Brain microvascular endothelial cell (primary cell): ENCODE data around the gene DLG2.

Experiments
- DNase-seq: peaks from one replicate; pipeline ENCODE4 v3.0.0-alpha.2; 2020
- H3K27ac ChIP-seq: fragments of 250-450 bp; sonication (Bioruptor Pico); 2 replicates; pipeline ENCODE4 v1.5.1; 2020; ENCODE audit warnings: mild to moderate bottlenecking, moderate library complexity
- H3K27me3 ChIP-seq: fragments of 250-450 bp; sonication (Bioruptor Pico); replicated peaks from 2 replicates; pipeline ENCODE4 v1.5.1; 2020; ENCODE audit warnings: mild to moderate bottlenecking
- H3K36me3 ChIP-seq: fragments of 250-450 bp; sonication (Bioruptor Pico); replicated peaks from 2 replicates; pipeline ENCODE4 v1.5.1; 2020; ENCODE audit warnings: mild to moderate bottlenecking
- H3K4me3 ChIP-seq: 2 replicates; pipeline ENCODE4 v1.5.1; 2011; ENCODE audit warnings: low read depth, mild to moderate bottlenecking, control low read depth, low read length, moderate library complexity
- in situ Hi-C: cut with HindIII; loops from 2 replicates; pipeline ENCODE4 v1.10.0; 2017; ENCODE audit warnings: low sequenced_read_pairs, low pct_ligation_motif_present
- TF ChIP-seq, protein P1 (sequence below): IDR thresholded peaks from 2 replicates; pipeline ENCODE4 v1.5.1; 2011; ENCODE audit warnings: low read depth, mild to moderate bottlenecking, moderate library complexity, low read length, control low read depth, inconsistent platforms; ENCODE audit errors: missing control alignments

Gene DLG2

DNA sequence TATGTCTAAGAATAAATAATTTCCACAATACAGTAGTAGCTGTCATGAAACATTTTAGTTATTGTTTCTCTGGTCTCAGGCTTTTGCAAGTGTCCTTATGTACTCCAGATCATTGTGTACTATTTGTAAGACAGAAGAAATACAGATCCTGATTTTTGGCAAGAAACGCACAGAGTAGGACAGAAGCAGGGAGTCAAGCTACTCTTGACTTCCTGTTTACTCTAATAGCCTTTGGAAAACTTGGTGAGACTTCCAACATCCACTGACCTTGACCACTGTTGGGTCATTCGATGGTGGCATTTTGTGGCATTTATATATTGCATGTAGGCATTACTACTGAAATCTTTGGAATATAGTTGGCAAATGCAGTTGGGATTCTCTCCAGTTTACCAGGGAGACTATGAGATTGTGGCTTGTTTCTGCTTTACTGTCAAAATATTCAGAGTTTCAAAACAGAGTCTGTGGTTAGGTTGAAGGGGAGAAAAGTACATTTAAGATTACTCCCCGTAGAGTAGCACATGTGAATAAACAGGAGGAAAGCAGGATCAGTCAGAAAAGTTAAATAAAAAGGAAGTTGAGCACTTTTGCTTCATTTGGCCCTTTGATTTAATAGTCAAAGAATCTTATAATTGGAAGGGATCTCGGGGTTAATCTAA lies 1614.8 kb downstream of the DLG2 start:
- H3K27me3 ChIP-seq = no peaks in the 10 kb centered on the region
- H3K27ac ChIP-seq = no peak overlapping the region
- DNase-seq = no peak
- H3K4me3 ChIP-seq = no peak overlapping the region
- TF ChIP-seq, protein P1, sequence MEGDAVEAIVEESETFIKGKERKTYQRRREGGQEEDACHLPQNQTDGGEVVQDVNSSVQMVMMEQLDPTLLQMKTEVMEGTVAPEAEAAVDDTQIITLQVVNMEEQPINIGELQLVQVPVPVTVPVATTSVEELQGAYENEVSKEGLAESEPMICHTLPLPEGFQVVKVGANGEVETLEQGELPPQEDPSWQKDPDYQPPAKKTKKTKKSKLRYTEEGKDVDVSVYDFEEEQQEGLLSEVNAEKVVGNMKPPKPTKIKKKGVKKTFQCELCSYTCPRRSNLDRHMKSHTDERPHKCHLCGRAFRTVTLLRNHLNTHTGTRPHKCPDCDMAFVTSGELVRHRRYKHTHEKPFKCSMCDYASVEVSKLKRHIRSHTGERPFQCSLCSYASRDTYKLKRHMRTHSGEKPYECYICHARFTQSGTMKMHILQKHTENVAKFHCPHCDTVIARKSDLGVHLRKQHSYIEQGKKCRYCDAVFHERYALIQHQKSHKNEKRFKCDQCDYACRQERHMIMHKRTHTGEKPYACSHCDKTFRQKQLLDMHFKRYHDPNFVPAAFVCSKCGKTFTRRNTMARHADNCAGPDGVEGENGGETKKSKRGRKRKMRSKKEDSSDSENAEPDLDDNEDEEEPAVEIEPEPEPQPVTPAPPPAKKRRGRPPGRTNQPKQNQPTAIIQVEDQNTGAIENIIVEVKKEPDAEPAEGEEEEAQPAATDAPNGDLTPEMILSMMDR = no peak
- in situ Hi-C loops = no loop called here
- H3K36me3 ChIP-seq = no peaks in the 10 kb centered on the region

DNA sequence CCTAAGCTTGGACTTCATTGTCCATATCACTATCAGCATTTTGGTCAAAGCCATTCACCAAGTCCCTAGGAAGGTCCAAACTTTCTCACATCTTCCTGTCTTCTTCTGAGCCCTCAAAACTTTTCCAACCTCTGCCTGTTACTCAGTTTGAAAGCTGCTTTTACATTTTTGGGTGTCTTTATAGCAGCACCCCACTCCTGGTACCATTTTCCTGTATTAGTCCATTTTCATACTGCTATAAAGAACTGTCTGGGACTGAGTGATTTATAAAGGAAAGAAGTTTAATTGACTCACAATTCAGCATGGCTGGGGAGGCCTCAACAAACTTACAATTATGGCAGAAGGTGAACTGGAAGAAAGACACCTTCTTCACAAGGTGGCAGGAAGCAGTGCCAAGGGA lies 1624.0 kb downstream of the DLG2 start:
- no peaks in the 10 kb centered on the region for H3K36me3 ChIP-seq
- in situ Hi-C loops = no loop called here
- no peak overlapping the region for H3K27ac ChIP-seq
- TF ChIP-seq, protein P1 = no peak
- H3K4me3 ChIP-seq = no peak overlapping the region
- no peak for DNase-seq
- H3K27me3 ChIP-seq = no peaks in the 10 kb centered on the region

DNA sequence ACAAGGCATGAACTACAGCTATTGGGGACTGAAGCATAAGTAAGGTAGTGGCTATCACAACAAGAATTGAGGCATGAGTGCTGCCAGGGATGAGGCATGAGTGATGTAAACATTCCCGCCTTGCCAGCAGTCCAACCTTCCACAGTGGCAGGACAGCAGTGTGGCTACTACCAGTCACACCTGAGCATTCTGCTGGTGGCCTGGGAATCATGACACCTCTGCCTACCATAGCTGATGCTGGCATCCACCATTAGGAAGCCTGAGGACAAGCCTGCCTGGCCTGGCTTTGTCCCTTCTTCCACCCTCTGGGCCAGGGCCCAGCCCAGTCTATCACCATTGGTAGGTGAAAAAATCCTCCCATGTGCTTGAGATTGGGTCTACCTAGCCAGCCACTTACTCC lies 1628.2 kb downstream of the DLG2 start:
- in situ Hi-C loops = no loop called here
- TF ChIP-seq, protein P1 = no peak
- Histone ChIP-seq H3K27me3 (no peaks in the 10 kb centered on the region), H3K27ac (no peak overlapping the region), H3K4me3 (no peak overlapping the region), H3K36me3 (no peaks in the 10 kb centered on the region)
- no peak for DNase-seq

DNA sequence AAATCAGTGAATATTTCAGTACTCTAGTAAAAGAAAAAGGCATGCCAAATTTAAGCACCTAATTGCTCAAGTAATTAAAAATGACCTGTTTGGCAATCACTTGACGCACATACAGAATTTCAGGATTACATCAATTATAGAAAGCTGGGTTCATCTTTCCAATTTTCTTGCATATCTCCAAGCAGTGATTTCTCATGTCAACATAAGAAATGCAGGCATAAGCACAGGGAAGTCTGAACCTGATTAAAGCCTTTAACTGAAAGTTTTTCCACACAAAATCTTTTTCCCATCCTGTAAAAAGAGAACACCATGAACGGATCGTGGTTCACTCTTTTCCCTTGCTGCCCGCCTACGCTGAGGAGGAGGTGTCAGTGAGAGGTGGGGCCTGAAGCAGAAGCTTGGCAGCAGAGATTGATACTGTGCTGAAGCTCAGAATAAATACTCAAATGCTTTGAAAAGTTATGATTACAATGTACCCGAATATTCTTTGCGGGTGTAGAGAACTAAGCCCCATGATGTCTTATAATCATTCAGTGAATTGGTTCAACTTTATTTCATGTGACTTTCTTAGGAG lies 1636.9 kb downstream of the DLG2 start:
- Histone ChIP-seq H3K27me3 (no peaks in the 10 kb centered on the region), H3K4me3 (no peak overlapping the region), H3K27ac (no peak overlapping the region), H3K36me3 (no peaks in the 10 kb centered on the region)
- TF ChIP-seq, protein P1 = no peak
- DNase-seq = no peak
- in situ Hi-C loops = no loop called here

DNA sequence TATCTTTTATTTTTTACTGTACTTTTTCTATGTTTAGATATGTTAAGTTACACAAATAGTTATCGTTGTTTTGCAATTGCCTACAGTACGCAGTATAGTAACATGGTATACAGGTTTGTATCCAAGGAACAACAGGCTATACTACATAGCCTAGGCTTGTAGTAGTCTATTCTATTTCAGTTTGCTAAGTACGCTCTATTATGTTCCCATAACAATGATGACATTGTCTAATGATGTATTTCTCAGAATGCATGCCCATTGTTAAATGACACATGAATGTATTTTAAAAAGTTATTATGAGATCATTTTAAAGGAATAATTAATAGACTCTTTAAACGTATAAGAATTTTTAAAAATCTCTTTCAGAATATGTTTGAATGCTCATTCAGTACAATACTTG lies 1644.3 kb downstream of the DLG2 start:
- in situ Hi-C loops = no loop called here
- Histone ChIP-seq H3K36me3 (no peaks in the 10 kb centered on the region), H3K27ac (no peak overlapping the region), H3K4me3 (no peak overlapping the region), H3K27me3 (no peaks in the 10 kb centered on the region)
- DNase-seq = no peak
- TF ChIP-seq, protein P1 = no peak

DNA sequence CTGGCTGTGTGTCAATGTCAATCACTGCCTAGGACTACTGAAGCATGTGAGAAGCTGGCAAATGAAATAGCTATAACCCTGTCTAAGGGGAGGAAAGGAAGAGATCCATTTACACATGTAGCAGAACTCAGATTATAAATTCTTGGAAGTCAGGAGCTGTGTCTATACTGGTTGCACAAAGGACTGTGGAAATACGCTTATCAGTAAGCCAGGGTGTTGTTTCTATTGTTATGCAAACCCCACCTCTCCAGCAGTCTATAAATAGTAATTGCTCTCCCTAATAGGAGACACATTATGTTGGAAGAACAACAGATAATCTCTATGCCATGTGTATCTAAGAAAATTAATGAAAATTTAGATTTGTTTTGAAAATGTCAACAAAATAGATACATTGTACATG lies 1647.6 kb downstream of the DLG2 start:
- no peaks in the 10 kb centered on the region for H3K36me3 ChIP-seq

More for the DNA sequence above, 1647.6 kb downstream of the DLG2 start:
- in situ Hi-C loops = no loop called here
- H3K27ac ChIP-seq = no peak overlapping the region
- TF ChIP-seq, protein P1 = no peak
- no peaks in the 10 kb centered on the region for H3K27me3 ChIP-seq
- H3K4me3 ChIP-seq = no peak overlapping the region
- DNase-seq = no peak
